GM18505 (cell line): ENCODE measurements around the gene TSR3.

Experiments used
- ATAC-seq: cut with Tn5 transposase; IDR thresholded peaks from one replicate; pipeline ENCODE4 v1.9.1; 2021; ENCODE audit not compliant: unreplicated experiment
- POLR2A ChIP-seq: IDR thresholded peaks from 4 replicates; pipeline ENCODE4 v1.6.1; 2011; ENCODE audit warnings: borderline replicate concordance; ENCODE audit not compliant: insufficient read depth, insufficient read length; ENCODE audit errors: extremely low read depth

TSR3 gene

GRCh38 chr16:1301562-1301961 is 50.1 kb downstream of the TSR3 start:
- no peak for TF ChIP-seq POLR2A
- no peak for ATAC-seq

GRCh38 chr16:1300664-1301476 is 50.8 kb downstream of the TSR3 start:
- TF ChIP-seq POLR2A, result no peak
- no peak for ATAC-seq

- ATAC-seq, result no peak
- no peak for TF ChIP-seq POLR2A
These were observed 51.8 kb downstream of the TSR3 start for GRCh38 chr16:1299868-1300203.
